ENCODE measurements around the gene CABYR.
A peak's percentile ranks its signal among the peaks of the same experiment; 100 is the strongest.
"Not testable (repeated sequence)": the region's sequence is repeated elsewhere in the genome, so short reads cannot be mapped to it uniquely, and the experiment has no call there.

CABYR gene

GRCh38 chr18:24126155-24126961 lies 12.5 kb upstream of the CABYR start:
- no peak for DNase-seq
- intact Hi-C loops (cut with DNase I) = no loop called here

DNA sequence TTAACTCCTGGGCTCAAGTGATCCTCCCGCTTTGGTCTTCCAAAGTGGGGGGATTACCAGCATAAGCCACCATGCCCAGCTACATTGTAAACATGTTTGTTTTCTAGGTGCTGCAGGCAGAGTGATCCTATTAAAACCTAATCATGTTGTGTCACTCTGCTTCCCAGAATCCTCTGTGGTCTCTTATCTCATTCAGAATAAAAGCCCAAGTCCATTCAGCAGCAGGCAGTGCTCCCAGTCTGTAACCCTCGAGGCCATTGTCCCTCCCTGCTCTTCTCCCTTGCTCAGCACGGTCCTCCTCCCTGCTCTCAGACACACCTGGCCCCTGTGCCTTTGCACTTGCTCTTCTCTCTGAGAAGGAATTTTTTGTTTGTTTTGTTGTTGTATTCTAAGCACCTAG lies 11.1 kb upstream of the CABYR start:
- no peak for DNase-seq
- intact Hi-C loops (cut with DNase I) = no loop called here

DNA sequence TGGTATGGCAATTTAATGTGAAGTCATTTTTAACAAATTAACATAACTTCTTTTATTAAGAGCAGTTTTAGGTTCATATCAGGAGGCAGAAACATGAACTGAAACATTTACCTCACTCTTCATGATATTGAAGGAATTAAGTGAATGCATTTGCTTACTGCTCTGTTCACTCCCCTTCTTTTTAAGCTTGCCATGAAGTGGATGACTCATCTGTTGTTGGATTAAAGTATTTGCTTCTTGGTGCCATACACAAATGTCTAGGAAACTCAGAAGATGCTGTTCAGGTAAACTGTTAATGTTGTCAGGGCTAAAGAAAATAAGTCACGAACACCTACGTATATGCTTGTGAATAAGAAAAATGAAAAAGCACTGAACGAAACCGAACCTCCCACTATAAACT lies 10.2 kb upstream of the CABYR start:
- DNase-seq = no peak
- intact Hi-C loops (cut with DNase I) = no loop called here

DNA sequence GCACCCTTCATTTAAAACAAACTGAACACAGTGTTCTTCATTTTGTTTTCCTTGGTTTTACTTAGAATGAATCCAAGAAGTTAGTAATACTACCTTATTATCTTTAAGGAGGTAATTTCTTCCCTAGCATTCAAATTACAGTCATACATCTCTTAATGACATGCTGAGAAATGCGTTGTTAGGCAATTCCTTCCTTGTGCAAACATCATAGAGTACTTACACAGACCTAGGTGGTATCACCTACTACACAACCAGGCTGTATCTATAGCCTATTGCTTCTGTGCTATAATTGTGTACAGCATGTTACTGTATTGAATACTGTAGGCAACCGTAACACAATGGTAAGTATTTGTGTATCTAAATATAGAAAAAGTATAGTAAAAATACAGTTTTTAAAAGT lies 8.4 kb upstream of the CABYR start:
- no peak for DNase-seq

DNA sequence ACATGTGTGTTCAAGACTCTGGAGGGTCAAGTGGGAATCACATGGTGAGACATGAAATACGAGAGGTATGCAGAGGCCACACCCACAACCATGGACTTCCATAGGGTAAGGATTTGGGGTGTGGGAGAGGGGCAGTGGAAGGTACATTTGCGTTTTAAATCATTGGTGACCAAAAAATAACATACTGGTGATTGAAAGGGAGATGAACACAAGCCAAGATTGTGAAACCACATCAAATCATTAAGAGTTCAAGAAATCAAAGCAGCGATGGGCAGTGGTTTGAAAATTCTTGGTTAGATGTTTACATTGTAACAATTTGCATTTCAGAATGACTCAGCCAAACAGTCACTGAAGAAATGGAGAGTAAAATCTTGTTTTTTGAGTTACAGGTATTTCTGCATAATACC lies 1.9 kb upstream of the CABYR start:
- intact Hi-C loops (cut with DNase I) = no loop called here
- DNase-seq = no peak

More for the DNA sequence above, 8.4 kb upstream of the CABYR start:
- intact Hi-C loops (cut with DNase I) = no loop called here

DNA sequence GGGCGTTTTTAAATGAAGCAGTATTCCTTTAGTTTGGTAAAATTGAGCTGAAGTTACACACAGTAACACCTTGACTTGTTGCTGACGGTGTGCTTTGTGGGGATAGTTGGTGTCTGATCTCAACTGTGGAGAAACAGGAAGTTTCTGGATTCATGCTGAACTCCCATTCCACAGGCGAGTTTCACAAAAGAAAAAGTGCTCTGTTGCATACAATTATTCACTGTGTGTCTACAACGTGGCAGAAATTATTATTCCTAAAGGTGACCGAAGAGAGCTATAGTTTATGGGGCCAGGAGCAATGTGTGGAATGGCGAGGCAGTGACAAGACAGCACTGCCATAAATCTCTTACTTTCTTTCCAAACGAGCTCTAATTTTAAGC lies 463 bp upstream of the CABYR start:
- intact Hi-C loops (cut with DNase I) = no loop called here
- no peak for DNase-seq

- no peak for DNase-seq
- intact Hi-C loops (cut with DNase I) = no loop called here
These were observed 1.8 kb downstream of the CABYR start for GRCh38 chr18:24140697-24141096.

DNA sequence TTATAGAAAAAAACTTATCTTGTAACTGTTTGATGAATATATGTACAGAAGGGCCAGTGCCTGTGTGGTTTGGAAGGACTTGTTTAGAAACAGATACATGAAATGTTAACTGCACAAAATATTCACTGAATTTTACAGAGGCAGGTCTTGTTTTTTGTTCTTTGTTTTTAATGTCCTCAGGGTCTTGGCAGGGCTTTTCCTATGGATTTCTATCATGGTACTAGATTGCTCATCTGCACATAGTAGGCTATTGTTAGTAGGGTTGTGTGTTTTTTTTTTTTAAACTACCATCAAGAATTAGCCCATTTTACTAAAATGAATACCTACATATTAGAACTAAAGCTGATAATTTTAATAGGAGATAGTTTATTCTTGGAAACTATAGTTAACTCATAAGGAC lies 3.5 kb downstream of the CABYR start:
- intact Hi-C loops (cut with DNase I) = no loop called here
- no peak for DNase-seq

- DNase-seq; intact Hi-C loops (cut with DNase I): not testable (repeated sequence)
These were observed 10.7 kb downstream of the CABYR start for GRCh38 chr18:24149591-24149990.

GRCh38 chr18:24153397-24153796 lies 14.5 kb downstream of the CABYR start:
- intact Hi-C loops (cut with DNase I) = no loop called here
- DNase-seq = no peak

DNA sequence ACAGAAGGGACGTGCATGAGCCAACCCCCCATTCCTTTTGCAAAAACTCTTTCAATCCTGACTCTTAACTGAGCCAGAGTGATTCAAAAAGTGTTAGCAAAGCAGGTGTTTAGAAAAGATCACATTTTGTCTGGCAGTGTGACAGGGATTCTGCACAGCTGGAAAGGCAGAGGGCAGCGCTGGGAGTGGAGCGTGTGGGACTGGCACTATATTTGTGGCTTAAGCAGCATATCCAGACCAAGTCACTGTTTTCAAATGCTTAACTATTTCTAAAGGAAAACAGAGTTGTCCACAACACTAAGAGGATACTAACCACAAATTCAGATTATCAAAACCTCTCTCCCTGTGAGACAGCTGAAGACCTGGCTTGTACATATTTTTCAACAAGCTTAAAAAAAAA lies 19.0 kb downstream of the CABYR start:
- peak in 1 of 42 donors; percentile 27 for DNase-seq
- intact Hi-C loops (cut with DNase I) = no loop called here

DNA sequence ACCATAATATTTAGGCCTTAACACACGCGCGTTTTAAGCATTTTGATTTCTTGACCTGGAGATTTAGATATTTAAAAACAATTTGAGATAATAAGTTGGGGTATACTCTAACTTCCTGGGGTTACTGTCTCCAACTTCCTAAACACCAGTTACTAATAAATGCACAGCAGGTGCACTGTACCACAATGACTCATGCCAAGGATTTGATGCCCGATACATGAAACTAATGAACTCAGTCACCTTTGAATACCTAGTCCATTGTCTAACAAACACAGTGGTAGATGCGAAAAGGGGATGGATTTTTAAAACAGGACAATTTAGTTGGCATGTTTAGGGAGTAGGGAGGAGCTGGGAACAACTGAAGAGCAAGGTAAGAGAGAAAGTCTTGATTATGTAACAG lies 21.2 kb downstream of the CABYR start:
- intact Hi-C loops (cut with DNase I) = no loop called here
- DNase-seq = no peak

DNA sequence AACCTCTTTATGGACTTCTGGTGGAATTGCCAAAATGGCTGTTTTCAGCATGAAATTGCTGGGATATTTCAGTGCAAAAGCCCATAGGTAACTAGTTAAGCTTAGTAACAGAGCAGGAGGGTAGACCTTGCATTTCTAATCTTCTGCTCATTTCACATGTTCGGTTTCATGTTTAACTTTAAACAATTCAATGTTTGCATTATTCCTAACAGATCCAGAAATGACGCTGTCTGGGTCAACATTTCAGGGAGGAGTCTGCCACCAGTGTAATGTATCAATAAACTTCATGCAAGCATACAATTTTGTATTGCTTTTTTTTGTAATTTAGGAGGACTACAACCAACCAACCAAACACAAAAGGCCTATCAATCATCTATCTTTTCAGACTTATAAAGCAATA lies 22.4 kb downstream of the CABYR start:
- intact Hi-C loops (cut with DNase I) = no loop called here

GRCh38 chr18:24168496-24168895 lies 29.6 kb downstream of the CABYR start:
- intact Hi-C loops (cut with DNase I) = no loop called here
- DNase-seq = no peak

More for the DNA sequence above, 22.4 kb downstream of the CABYR start:
- DNase-seq = no peak

DNA sequence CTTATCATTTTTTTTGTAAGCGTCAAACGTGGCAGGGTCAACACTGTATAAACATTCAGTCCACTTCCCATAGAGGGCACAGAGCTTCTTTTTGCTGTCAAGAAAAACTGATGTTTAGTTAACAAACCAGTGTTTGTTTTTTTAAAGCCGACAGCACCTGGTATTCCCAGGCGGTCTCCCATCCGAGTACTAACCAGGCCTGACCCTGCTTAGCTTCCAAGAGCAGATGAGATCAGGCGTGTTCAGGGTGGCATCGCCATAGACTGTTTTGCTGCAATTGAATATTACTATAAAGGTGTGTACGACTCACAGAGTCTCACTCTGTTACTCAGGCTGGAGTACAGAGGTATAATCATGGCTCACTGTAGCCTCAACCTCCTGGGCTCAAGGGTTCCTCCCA lies 31.5 kb downstream of the CABYR start:
- intact Hi-C loops (cut with DNase I) = no loop called here
- DNase-seq = no peak

GRCh38 chr18:24173997-24174396 lies 35.1 kb downstream of the CABYR start:
- intact Hi-C loops (cut with DNase I) = no loop called here
- no peak for DNase-seq

DNA sequence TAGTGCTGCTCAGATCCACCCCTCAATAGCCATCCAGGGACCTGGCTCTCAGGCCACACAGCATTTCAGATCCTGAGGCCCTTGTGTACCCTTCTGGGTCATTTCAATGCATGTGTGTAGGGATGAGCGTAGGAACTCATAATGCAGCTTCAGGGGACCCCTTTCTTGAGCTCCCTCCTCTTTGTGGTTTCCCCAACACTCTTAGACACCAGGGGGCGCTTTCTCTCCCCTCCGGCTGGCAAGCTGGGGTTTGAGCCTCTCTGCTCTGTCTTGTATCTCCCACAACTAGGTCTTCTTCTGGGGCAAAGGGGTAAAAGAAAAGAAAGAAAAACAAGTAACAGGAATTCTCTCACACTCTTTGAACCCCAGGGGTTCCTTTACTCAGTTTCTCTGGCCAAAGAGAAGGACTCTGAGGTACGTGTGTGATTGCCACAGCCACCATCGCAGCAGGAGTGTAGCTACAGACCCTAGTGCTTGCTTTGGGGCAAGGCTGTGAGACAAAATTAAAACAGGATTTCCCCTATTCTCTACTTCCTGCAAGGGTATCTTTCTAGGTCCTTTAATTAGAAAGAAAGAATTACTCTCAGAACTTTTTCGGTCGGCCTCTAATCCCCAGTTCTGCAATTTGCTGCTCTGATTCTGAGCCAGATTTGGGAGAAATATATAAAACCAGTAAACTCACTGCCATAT lies 38.0 kb downstream of the CABYR start:
- intact Hi-C loops (cut with DNase I) = loop anchor here (5.0 kb wide), 1 partner anchor 95 kb away; no protein-coding TSS in a partner anchor
- peak; percentile 57 to 96 (median 86) for DNase-seq

DNA sequence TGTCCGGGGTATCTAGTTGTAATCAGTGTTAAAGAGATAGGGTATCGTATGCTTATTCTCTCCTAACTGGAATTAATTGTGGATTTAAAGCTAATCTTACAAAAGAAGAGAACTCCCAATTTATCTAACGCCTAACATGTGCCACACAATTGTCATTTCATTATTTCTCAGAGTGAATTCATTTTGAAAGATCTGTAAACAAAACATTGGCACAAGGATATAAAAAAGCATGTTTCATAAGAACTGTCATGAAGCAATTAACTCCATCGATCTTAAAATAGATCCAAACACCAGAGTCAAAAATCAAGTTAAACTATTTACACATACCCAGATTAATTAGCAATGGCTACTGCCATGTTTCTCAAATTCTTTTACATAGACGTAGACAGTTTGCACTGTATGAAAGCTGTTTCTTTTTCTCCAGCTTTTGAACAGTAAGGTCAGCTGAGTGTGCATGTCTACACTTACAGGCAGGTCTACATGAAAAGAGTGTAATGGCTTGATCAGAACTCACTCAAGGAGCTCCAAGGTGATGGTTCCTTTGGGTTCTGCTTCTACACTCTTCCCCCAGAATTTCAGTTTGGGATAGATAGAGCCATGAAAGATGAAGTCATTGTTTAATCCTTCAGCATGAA lies 38.8 kb downstream of the CABYR start:
- intact Hi-C loops (cut with DNase I) = loop anchor here (5.0 kb wide), 1 partner anchor 95 kb away; no protein-coding TSS in a partner anchor
- no peak for DNase-seq

DNA sequence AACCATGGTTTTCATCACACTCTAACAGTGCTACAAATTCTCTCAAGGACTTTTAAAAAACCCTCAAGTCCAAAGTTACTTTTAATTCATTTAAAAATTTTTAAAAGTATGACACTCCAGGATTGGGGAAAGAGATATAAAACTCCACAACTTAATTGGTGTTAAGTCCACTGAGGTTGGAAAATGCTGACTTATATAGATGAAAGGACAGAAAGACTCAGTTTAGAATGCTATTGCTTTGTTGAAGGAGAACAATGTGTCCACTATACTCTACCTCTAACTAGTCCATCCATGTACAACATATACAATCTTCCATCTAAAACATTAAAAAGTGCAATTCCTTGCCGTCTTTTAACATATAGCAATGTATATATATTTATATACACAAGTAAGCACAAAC lies 41.2 kb downstream of the CABYR start:
- DNase-seq = no peak
- intact Hi-C loops (cut with DNase I) = no loop called here

DNA sequence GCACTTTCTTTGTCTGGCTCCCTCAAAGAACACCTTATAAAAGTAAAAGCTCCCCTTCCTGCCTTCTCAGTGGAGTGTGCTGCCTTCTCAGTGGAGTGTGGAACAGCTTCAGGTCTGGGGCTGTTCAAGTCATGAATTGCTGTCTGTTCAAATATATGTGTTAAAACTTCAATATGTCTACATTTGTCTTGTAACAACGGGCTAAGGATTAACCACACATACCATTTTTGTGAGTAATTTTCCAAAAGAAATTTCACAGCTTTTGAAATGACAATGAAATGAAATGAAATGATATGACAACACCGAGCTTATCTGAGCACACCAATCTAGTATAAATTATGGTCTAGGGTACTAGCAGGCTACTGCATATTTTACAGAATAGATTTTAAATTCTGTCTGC lies 42.9 kb downstream of the CABYR start:
- DNase-seq = no peak
- intact Hi-C loops (cut with DNase I) = no loop called here

All from head of caudate nucleus (tissue), 42 donors.